ENCODE measurements around the gene CDC42BPA. TPM values are rescaled to one million over a fixed set of nuclear protein-coding genes. Genes with fewer than 3 reads are reported as not detected.

The CDC42BPA gene
- polyA plus RNA-seq, 1 donor from 2014 or later = 22.9 TPM

GRCh38 chr1:227094249-227094966, 223.9 kb downstream of the CDC42BPA start:
- Histone ChIP-seq H3K79me2 (replicated peaks; ENCODE audit: insufficient read depth, low read length) (no peaks in the 10 kb centered on the region), H3F3A (ENCODE audit: insufficient read depth, low read length, poor library complexity, severe bottlenecking) (no peaks in the 10 kb centered on the region), H3K27me3 (ENCODE audit: insufficient read depth, low read depth, low read length) (no peaks in the 10 kb centered on the region), H3K4me3 (ENCODE audit: low read length) (no peak overlapping the region), H3K36me3 (ENCODE audit: insufficient read depth, low read length) (peaks cover 4% of the 10 kb centered on the region), H4K20me1 (ENCODE audit: insufficient read depth) (no peaks in the 10 kb centered on the region), H3K9ac (ENCODE audit: low read length) (no peak overlapping the region), H3K4me2 (ENCODE audit: low read length) (no peak overlapping the region), H2AFZ (ENCODE audit: low read depth, low read length) (no peak overlapping the region), H3K9me3 (ENCODE audit: low read length) (no peaks in the 10 kb centered on the region), H3K9me2 (ENCODE audit: insufficient read depth, low read length) (no peaks in the 10 kb centered on the region), H3K27ac (ENCODE audit: low read length) (no peak overlapping the region)
- TF ChIP-seq REST (IDR thresholded peaks at IDR 0.05; ENCODE audit: borderline replicate concordance) (no peak), EP300 (conservative IDR thresholded peaks at IDR 0.05; ENCODE audit: poor library complexity, severe bottlenecking) (no peak), SMC3 (conservative IDR thresholded peaks at IDR 0.05; ENCODE audit: poor library complexity) (no peak), CTCF (IDR thresholded peaks at IDR 0.05; ENCODE audit: poor library complexity, severe bottlenecking) (no peak), RAD21 (conservative IDR thresholded peaks at IDR 0.05) (no peak), EZH2 (IDR thresholded peaks at IDR 0.05; ENCODE audit: borderline replicate concordance, insufficient read depth, low read length, poor library complexity, severe bottlenecking) (no peak), POLR2AphosphoS5 (IDR thresholded peaks at IDR 0.05) (no peak), TAF1 (IDR thresholded peaks at IDR 0.05; ENCODE audit: low read depth) (no peak), MXI1 (conservative IDR thresholded peaks at IDR 0.05; ENCODE audit: poor library complexity, severe bottlenecking) (no peak)

- H4K20me1 ChIP-seq (ENCODE audit: insufficient read depth) = no peaks in the 10 kb centered on the region
- peaks cover 4% of the 10 kb centered on the region for H3K36me3 ChIP-seq (ENCODE audit: insufficient read depth, low read length)
- TF ChIP-seq REST (IDR thresholded peaks at IDR 0.05; ENCODE audit: borderline replicate concordance) = no peak
- TF ChIP-seq EZH2 (IDR thresholded peaks at IDR 0.05; ENCODE audit: borderline replicate concordance, insufficient read depth, low read length, poor library complexity, severe bottlenecking) = no peak
- no peak for TF ChIP-seq SMC3 (conservative IDR thresholded peaks at IDR 0.05; ENCODE audit: poor library complexity)
- TF ChIP-seq POLR2AphosphoS5 (IDR thresholded peaks at IDR 0.05) = no peak
- no peak for TF ChIP-seq MXI1 (conservative IDR thresholded peaks at IDR 0.05; ENCODE audit: poor library complexity, severe bottlenecking)
- no peak for TF ChIP-seq CTCF (IDR thresholded peaks at IDR 0.05; ENCODE audit: poor library complexity, severe bottlenecking)
- no peak for TF ChIP-seq TAF1 (IDR thresholded peaks at IDR 0.05; ENCODE audit: low read depth)
- TF ChIP-seq RAD21 (conservative IDR thresholded peaks at IDR 0.05) = no peak
- TF ChIP-seq EP300 (conservative IDR thresholded peaks at IDR 0.05; ENCODE audit: poor library complexity, severe bottlenecking) = no peak
- no peak overlapping the region for H3K4me3 ChIP-seq (ENCODE audit: low read length)
- no peaks in the 10 kb centered on the region for H3K9me3 ChIP-seq (ENCODE audit: low read length)
- H3F3A ChIP-seq (ENCODE audit: insufficient read depth, low read length, poor library complexity, severe bottlenecking) = no peaks in the 10 kb centered on the region
- no peaks in the 10 kb centered on the region for H3K79me2 ChIP-seq (replicated peaks; ENCODE audit: insufficient read depth, low read length)
- no peak overlapping the region for H3K4me2 ChIP-seq (ENCODE audit: low read length)
- no peak overlapping the region for H2AFZ ChIP-seq (ENCODE audit: low read depth, low read length)
- no peak overlapping the region for H3K9ac ChIP-seq (ENCODE audit: low read length)
- H3K27me3 ChIP-seq (ENCODE audit: insufficient read depth, low read depth, low read length) = no peaks in the 10 kb centered on the region
- H3K27ac ChIP-seq (ENCODE audit: low read length) = no peak overlapping the region
- no peaks in the 10 kb centered on the region for H3K9me2 ChIP-seq (ENCODE audit: insufficient read depth, low read length)
Measured at GRCh38 chr1:227093309-227093708, 225.0 kb downstream of the CDC42BPA start.
